Prostate gland (tissue), 2 donors: Measurements from ENCODE around the gene CXCR5.
A peak's percentile ranks its signal among the peaks of the same experiment; 100 is the strongest.

Experiments
- CTCF ChIP-seq, 4 experiments: fragments of 200-600 bp in 2 of 4; fragments of 450-650 bp in 2 of 4; sonication (generic) in 2 of 4; IDR thresholded peaks; 1 replicate in 3 of 4; 2 replicates in 1 of 4; pipeline ENCODE4 v1.5.1; 2016 to 2019; ENCODE audit warnings: antibody characterized with exemption in 4 of 4, mild to moderate bottlenecking in 2 of 4, moderate library complexity in 2 of 4
- POLR2A ChIP-seq: fragments of 450-650 bp; IDR thresholded peaks from one replicate; pipeline ENCODE4 v1.6.1; 2016; ENCODE audit warnings: antibody characterized with exemption, mild to moderate bottlenecking

- TF ChIP-seq CTCF (IDR thresholded peaks at IDR 0.05) (peak in 1 of 4 experiments; percentile 26), POLR2A (no peak)
Observed at GRCh38 chr11:118870396-118871343, 13.0 kb upstream of the CXCR5 start.
